Hindlimb muscle (tissue), 1 donor: ENCODE measurements around the gene ARHGEF38. TPM values are rescaled to one million over a fixed set of nuclear protein-coding genes. Genes with fewer than 3 reads are reported as not detected.

ENCODE experiments used
- DNase-seq: peaks from one replicate; pipeline ENCODE4 v3.0.0-alpha.2; 2013
- polyA plus RNA-seq: library from polyadenylated mRNA; unstranded; fragments of 120-200 nt; gene quantifications from one replicate; pipeline ENCODE4 v1.2.1, GENCODE V29; 2013; ENCODE audit not compliant: insufficient read length

The ARHGEF38 gene, protein sequence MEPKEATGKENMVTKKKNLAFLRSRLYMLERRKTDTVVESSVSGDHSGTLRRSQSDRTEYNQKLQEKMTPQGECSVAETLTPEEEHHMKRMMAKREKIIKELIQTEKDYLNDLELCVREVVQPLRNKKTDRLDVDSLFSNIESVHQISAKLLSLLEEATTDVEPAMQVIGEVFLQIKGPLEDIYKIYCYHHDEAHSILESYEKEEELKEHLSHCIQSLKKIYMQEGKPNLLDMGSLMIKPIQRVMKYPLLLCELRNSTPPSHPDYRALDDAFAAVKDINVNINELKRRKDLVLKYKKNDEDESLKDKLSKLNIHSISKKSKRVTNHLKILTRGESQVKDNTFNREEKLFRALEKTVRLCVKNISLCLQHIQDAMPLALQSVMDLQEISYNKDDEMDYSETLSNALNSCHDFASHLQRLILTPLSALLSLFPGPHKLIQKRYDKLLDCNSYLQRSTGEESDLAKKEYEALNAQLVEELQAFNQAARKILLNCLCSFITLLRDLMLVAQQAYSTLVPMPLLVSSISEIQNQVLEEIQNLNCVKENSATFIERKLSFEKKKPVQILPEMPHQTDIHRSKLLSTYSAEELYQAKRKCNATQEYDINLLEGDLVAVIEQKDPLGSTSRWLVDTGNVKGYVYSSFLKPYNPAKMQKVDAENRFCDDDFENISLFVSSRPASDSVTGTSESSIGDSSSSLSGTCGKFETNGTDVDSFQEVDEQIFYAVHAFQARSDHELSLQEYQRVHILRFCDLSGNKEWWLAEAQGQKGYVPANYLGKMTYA
- polyA plus RNA-seq: not detected

DNA sequence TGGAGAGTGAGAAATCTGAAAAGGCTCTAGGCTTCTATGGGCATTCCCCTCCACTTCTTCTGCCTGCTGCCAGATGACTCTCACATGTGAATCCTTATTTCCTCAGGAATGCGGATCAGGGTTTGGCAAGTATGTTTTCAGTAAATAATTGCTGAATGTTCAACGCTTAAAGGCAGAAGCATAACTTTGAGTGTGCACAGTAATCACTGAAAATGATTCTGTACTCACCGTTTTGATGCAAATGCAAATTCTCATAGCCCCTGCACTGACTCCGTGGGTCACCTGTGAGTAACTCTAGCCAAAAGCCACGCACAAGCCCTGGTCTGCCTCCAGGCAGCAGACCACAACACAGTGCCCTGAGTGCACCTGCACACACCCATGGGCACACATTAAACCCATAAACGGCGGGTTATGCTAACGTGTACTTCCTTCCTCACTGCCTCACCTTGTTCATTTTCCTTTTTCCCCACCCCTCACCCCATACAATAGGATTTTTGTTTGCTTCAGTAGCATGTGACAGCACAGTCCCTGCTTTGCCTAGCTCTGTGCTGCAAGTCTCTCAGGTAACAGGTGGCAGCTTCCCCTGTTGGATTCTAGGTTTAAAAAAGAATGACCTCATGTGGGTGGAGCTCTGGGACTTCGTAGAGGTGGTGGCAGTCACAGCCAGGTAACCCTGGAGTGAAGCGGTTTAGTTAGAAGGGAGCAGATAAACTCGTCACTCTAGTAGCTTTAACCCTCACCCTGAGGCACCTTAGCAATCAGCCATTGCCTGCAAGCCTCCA, at the start of gene ARHGEF38:
Gene ARHGEF38, plus strand, starts transcription at position 656 of the 782 bp plus-strand sequence. CDS start 146 bp downstream, outside the sequence.
- no peak for DNase-seq

DNA sequence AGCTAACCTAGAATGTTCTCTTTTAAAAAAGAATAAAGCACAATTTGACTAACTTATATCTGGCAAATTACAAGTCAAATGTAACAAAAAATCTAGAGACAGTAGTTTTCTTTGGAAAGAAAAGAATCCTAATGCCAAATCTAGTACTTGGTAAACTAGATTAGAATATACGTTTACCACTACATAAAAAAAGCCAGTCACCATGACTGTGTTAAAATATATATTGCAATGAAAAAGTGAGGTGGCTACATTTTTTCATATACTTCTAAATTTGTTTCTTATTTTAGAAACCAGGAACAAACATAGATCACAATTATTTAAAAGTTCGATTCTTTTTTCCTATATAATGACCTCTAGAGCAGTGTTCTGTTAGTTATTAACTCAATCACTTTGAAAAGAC, 48.9 kb upstream of the ARHGEF38 start:
- no peak for DNase-seq

DNA sequence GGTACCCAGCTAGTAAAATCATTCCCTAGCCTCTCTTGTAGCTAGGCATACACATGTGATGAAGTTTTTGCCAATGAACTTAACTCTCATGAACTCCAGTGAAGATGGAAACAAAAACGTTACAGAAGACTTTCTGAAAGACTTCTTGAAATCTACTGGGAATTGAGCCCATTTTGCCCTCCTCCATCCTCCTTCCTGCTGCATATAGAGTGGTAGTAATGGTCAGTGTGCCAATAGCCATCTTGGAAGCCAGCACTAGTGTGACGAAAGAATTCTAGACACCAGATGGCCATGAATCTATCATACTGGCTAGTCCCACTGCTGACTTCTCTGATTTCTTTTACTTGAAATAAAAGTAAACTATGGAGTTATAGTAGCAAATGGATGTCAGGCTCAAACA, 47.7 kb upstream of the ARHGEF38 start:
- no peak for DNase-seq

DNA sequence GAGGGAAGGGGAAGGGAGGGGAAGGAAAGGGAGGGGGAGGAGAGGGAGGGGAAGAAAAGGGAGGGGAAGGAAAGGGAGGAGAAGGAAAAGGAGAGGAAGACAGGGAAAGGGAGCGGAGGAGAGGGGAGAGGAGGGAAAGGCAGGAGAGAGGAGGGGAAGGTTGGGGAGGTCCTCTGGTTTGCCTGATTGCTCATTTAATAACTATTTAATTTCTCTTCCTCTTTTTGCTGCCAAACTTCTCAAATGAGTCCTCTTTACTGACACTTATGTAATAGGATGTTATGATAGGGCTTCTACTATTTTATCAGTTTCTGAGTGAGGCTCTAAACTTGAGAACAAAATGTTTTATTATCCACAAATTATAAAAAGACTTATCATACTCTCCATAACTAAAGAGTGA, 43.1 kb upstream of the ARHGEF38 start:
- no peak for DNase-seq

DNA sequence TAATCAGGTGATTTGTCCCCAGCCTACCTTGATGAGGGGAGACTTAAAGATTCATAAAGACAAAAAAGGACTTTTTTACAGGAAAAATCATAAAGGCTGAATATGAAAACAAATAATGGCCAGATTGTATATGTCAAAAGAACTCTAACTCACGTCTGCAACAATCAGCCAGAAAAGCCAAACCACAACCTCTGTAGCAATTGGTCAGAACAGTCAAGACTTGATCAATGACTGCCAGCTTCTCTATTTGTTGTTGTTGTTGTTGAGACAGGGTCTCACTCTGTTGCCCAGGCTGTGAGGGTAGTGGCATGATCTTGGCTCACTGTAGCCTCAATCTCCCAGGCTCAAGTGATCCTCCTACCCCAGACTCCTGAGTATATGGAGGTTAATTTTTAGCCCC, 42.7 kb upstream of the ARHGEF38 start:
- DNase-seq: no peak

DNA sequence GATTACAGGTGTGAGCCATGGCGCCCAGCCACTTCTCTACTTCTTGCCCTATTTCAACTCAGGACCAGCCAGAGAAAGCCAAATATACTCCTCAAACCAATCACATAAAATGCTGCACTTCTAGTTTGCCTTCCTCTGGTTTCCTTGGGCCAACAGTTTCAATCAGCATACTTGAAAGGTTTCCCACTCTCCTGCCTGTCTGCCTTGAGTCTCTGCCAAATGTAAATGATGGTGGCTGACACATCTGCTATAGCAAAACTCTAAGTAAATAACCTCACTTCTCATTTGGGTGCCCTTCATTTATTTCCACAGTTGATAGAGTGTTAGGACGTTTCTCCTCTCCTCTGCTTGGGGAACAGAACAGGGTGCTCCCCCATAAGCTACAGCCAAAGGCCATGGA, 42.2 kb upstream of the ARHGEF38 start:
- no peak for DNase-seq

DNA sequence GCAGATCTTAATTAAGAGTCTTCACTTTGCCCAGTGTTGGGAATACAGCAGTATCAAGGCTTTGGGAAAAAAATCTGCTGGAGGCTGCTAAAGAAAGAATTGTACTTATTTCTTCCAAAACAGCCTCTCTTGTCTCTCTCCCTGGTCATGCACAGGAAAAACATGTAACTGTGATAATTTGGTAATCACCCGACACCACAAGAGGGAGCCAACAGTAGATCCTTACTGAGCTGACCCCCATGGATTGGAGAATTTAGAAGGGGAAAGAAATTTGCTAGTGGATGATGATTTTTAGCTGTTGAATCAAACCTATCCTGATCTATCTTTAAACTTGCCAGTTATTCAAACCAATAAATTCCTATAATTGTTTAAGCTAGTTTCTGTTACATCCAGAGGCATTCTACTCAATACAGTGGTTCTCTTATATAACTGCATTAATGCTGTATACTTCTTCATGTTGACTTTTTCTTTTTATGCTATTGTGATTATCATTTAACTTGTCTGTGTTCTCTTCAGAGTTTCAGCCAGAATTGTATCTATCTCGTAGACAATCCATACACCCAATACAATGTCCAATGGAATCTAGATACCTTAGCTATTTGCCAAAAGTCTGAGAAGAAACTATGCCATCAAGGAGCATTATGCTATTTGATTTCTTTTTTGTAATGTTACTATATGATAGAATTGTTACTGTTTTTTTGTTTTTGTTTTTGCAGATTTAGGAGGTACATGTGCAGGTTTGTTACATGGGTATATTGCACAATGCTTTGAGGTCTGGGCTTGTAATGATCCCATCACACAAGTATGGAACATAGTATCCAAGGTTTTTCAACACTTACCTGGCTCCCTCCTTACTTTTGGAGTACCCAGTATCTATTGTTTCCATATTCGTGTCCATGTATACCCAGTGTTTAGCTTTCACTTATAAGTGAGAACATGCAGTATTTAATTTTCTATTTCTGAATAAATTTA, 31.3 kb upstream of the ARHGEF38 start:
- DNase-seq: peak; percentile 14

DNA sequence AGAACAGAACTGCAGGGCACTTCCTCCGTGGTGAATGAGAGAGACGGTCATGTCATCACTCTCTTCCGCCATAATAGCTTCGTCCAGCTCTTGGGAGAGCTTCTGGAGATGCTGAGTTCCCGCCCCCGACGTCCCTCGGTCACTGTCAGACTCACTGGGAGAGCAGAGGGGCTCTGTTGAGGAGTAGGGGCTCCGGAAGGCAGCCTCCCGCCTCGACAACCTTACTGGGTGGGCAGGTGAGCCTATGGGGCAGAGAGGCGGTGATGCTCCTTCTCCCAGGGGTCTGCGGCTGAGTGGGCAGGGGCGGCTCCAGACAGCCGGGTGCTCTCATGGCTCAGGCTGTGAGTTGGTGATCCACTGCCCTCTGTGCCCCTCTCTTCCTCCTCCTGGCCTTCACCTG, 25.8 kb upstream of the ARHGEF38 start:
- DNase-seq: no peak

DNA sequence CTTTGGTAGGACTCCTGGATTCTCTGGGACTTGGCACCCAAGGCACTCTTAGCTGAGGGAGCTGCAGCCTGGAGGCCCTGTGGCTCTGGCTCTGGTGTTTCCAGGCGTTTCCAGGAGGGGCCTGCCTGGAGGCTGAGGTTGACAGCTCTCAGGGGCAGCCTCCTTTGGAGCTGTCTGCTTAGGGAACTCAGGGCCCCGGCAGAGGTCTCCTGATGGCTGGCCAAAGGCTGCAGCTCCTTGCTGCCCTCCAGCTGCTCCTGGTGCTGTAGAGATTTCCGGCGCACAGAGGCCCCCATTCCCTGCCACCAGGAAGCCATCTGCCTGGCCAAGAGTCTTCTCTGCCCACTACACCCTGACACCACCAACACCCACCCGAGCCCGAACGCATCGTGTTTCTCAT, 25.3 kb upstream of the ARHGEF38 start:
- no peak for DNase-seq

DNA sequence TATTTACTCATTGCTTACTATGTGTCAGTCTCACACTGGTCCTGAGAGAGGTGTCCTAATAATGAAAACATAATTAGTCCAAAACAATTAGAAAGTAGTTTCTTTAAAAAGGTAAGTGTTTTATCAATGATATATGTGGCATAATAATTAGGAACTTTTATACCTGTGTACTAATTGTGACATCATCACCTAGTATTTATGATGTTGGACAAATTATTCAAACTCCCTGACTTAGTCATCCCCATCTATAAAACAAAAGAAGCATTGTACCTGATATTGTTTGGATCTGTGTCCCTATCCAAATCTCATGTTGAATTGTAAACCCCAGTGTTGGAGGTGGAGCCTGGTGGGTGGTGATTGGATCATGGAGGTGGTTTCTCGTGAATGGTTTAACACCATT, 15.8 kb upstream of the ARHGEF38 start:
- DNase-seq: no peak

DNA sequence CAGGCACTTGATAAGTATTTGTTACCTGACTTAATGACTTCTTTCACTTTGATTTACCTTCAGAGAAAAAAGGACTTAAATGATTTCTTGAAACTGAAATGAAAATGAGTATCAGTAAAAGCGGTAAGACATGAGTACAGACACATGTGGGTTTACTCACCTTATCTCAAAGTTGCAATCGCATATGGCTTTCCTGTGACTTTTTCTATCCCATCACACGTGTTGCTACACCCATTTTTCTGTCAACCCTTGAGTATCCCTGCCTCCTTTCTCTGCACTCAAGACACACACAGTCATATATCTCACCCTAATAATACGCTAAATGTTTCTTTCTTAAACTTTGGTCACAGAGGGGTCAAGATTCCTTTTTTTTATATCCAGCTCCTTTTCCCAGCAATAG, 11.0 kb upstream of the ARHGEF38 start:
- no peak for DNase-seq

DNA sequence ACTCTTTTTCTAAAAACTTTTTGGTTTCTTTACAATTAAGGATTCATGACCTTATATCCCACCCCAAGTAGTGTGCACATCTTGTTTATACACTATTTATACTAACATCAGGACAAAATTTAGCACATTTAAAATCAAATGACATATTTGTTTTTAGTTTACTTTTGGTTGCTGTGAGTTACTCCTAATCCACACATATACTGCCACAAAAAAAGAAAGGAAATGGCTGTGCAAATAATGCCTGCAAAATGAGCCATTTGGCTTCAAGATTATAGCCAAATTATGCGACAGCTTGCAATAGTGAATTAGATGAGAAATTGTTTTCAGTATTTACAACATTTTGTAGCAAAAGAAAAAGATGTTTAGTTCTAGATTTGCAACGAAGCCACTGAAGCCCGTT, 10.4 kb upstream of the ARHGEF38 start:
- DNase-seq: no peak

DNA sequence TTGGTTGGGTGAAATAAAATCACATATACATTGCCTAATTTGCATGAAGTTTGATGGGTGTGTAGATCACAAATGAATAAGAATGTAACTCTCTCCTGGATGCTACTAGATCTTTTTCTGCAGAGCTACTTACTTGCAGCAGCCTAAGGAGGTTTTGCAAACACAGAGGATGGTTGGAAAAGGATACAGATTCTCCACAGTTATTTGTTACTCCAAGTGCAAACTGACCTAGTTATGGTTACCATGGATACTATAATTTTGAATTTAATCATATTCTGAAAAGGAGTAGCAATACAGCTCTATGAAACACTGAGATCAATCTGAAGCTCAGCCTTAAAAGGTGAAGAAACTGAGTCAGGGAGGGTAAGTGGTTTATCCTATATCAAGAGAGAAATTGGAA, 9.1 kb upstream of the ARHGEF38 start:
- no peak for DNase-seq

DNA sequence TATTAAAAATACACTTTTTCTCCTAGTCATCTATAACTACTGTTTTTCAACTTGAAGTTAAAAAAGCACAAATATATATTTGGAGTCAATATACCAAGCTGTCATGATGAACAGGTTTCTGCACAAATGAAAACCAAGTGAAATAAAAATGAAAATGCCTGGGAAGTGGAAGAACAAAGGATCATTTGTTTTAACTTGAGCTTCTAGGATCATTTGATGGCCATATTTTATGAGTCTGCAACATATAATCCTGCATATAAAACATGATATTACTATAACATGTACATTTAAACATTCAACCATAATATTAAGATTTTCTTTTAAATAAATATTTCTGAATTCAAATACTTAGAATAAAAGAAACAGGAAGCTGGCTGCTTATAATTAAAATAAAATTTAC, 8.5 kb upstream of the ARHGEF38 start:
- DNase-seq: no peak

DNA sequence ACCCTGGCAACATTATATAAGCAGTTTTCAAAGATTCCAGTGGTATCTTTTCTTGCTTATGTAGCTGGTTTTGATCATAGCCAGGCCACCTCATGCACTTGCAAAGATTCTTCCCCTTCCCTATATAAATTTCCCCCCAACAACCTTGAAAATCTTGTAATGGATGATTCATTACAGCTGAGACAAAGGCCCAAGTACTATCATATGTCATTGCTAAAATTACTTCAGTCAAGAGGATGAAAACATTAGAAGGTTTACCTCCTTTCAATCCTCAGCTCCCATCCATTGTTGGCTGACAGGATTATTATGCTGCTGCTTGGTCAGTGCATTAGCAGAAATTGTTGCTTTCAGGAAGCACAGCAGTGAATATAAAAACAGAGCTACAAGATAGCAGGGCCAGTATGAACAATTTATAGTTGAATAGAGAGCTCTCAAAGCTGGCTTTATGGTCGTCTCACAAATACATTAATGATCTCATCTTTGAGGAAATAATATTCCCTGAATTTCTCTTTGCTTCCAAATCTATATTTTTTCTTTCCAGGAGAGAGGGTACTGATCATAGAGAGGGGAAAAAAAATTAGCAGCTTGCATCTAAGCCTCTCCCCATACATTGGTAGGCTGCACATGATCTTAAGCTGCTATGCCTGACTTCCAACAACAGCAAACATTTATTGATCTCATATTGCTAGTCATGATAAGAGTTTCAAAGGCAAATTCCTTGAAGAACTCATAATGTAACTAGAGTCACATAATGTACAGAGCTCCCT, 7.7 kb upstream of the ARHGEF38 start:
- no peak for DNase-seq

DNA sequence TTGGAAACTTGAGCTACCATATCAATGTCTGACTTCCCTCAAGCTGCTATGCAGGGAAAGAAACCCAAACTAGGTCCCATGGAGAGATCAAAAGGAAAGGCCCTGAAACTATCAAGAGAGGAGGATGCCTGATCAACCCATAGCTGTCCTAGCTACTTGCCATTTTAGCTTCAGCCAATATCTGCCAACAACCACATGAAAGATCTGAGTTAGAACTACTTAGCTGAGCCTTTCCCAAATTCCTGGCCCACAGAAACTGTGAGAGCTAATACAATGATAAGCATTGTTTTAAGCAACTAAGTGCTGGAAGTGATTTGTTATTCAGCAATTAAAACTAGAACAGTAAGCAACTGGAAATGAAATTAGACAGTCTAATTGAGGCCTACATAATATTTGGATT, 6.3 kb upstream of the ARHGEF38 start:
- DNase-seq: no peak

DNA sequence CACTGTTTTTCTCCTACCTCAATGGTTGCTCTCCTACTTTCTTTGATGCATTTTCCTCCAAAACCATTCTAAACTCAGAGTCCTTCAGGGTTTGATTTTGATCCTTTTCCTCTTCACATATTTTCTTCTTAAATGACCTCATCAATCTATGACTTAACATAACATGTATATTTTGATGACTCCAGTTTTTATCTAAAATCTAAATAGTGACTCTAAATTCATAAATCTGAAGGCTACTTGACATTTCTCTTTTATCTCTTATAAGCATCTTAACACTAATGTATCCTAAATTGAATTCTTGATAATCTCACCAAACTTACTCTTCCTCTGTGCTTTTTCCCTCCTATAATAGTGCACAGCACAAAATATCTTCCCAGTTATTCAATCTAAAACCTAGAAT, 4.7 kb upstream of the ARHGEF38 start:
- DNase-seq: no peak

DNA sequence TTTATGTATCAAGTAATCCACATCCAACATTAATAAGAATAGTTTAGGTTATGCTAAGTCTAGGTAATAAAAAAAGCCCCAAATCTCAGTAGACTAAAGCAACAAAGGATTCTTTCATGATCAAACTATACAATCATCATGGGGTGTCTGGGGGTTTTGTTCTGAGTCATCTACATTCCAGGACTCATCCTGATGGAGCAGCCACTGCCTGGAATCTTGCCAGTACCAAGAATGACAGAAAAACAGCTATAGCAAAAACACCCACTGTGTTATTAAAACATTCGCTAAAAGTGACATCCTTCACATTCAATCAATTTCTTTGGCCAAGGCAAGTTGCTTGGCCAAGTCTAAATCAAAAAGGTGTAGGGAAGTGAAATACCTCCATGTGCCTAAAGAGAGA, 3.9 kb upstream of the ARHGEF38 start:
- no peak for DNase-seq

DNA sequence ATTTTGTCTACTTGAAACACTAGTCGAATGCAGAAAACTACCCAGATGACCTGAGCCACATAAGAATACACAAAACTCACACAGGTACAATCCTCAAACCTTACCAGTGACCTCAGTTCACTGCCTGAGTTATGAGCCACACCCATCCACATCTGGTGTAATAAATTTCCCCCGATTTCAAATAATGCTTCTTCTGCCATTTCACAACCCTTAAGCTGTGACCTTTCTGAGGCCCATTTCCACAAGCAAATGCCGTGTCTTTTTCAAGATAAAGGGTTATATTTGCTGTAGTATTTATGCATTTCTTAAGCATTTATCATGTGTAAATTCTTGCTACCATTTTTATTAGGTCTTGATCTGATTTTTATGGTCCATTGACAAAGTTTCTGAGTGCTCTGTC, 1.8 kb upstream of the ARHGEF38 start:
- DNase-seq: no peak

DNA sequence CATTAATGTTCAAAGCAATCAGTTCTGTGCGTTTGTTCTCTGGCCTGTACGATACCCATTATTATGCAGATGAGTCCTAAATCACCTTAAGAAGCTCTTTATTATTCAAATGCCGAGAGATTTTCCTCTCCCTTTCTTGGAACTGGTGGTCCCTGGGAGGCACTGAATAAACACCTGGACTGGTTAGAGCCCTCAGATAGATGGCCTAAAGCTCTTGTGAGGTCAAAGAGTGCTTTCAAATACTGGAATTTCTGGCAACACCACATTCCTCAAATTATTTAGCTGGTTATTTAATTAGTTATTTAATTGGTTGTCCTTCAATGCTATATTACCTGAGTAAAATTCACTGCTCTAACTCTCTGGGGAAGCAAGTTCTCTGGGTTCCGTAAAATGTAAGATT, 3.0 kb downstream of the ARHGEF38 start:
- DNase-seq: no peak

DNA sequence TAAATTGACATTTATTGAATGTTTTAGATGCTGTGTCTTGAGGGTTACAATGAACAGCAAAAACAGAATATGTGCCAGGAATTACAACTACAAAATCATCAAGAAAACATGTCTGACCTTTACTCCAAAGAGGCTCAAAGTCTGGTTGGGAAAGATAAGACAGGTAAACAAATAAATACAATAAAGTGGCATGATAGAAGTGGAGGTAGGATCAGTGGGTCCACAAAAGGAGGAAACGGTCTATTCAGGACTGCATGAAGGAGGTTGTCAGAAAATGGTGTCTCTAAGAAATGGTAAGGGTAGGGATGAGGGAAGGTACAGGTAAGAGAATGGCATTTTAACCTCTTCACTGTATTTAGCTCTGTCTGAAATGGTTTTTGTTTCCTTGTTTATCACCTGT, 3.8 kb downstream of the ARHGEF38 start:
- no peak for DNase-seq
